Breast epithelium (tissue), 4 donors: Measurements from ENCODE around the gene SLC4A2. TPM values are rescaled to one million over a fixed set of nuclear protein-coding genes. Genes with fewer than 3 reads are reported as not detected.

Experiments used
- DNase-seq, 2 donors: peaks; one replicate each; pipeline ENCODE4 v3.0.0-alpha.2; 2019; ENCODE audit warnings: low spot score in 2 of 2
- H3K27ac ChIP-seq, 2 donors: fragments of 200-600 bp; sonication (generic) in 1 of 2; one replicate each; pipeline ENCODE4 v1.5.1; 2016 to 2019; ENCODE audit warnings: mild to moderate bottlenecking in 1 of 2
- H3K27me3 ChIP-seq, 2 donors: fragments of 200-600 bp; sonication (generic) in 1 of 2; one replicate each; pipeline versions ENCODE4 v1.5.1 to v1.6.0; 2017 to 2019; ENCODE audit warnings: control low read depth in 1 of 2, mild to moderate bottlenecking in 1 of 2
- H3K36me3 ChIP-seq: fragments of 200-600 bp; one replicate; pipeline ENCODE4 v1.5.1; 2019
- H3K4me1 ChIP-seq, 2 donors: fragments of 200-600 bp; sonication (generic); one replicate each; pipeline ENCODE4 v1.5.1; 2016 to 2019; ENCODE audit warnings: control low read depth in 1 of 2
- H3K4me3 ChIP-seq, 3 donors: fragments of 200-600 bp; sonication (generic); 1 replicate in 2 of 3; 2 replicates in 1 of 3; pipeline ENCODE4 v1.5.1; 2016 to 2019; ENCODE audit warnings: mild to moderate bottlenecking in 3 of 3, moderate library complexity in 2 of 3
- H3K9me3 ChIP-seq, 2 donors: fragments of 200-600 bp; sonication (generic) in 1 of 2; one replicate each; pipeline ENCODE4 v1.5.1; 2016 to 2019; ENCODE audit warnings: control low read depth in 1 of 2
- POLR2A ChIP-seq: fragments of 450-650 bp; IDR thresholded peaks from one replicate; pipeline ENCODE4 v1.6.1; 2016; ENCODE audit warnings: antibody characterized with exemption, mild to moderate bottlenecking, moderate library complexity
- POLR2AphosphoS5 ChIP-seq, 3 donors: sonication (generic); formaldehyde crosslinking; IDR thresholded peaks; one replicate each; pipeline ENCODE4 v1.6.1; 2017; ENCODE audit warnings: antibody characterized with exemption in 3 of 3
- intact Hi-C: fragments of 100-400 bp; cut with DNase I; formaldehyde crosslinking; loops from one replicate; pipeline ENCODE4 v1.15.1; 2023; ENCODE audit warnings: low total_unique reads
- total RNA-seq, 3 donors: library from RNA; depleted of rRNA; stranded (reverse); fragments of >200 nt; gene quantifications; one replicate each; pipeline ENCODE4 v1.1.0, GENCODE V29; 2016
- TF ChIP-seq, protein P1 (sequence below), 3 donors: fragments of 450-650 bp; IDR thresholded peaks; one replicate each; pipeline ENCODE4 v1.5.1; 2016 to 2017; ENCODE audit warnings: antibody characterized with exemption in 3 of 3, mild to moderate bottlenecking in 3 of 3, moderate library complexity in 3 of 3

The SLC4A2 gene
- total RNA-seq, 3 donors from 2014 or later = 83.2 to 101 (median 92.8) TPM

GRCh38 chr7:151058781-151059366 lies 515 bp upstream of the SLC4A2 start:
- Histone ChIP-seq H3K27me3 (no peaks in the 10 kb centered on the region), H3K9me3 (no peaks in the 10 kb centered on the region), H3K27ac (peak overlapping the region; percentile 97 to 100), H3K36me3 (no peaks in the 10 kb centered on the region), H3K4me1 (peaks cover 20 to 24% of the 10 kb centered on the region in 2 donors), H3K4me3 (peak overlapping the region; percentile 81 to 98 (median 86))
- intact Hi-C loops = no loop called here
- TF ChIP-seq POLR2A (no peak), POLR2AphosphoS5 (IDR thresholded peaks at IDR 0.05) (no peak)
- TF ChIP-seq, protein P1, sequence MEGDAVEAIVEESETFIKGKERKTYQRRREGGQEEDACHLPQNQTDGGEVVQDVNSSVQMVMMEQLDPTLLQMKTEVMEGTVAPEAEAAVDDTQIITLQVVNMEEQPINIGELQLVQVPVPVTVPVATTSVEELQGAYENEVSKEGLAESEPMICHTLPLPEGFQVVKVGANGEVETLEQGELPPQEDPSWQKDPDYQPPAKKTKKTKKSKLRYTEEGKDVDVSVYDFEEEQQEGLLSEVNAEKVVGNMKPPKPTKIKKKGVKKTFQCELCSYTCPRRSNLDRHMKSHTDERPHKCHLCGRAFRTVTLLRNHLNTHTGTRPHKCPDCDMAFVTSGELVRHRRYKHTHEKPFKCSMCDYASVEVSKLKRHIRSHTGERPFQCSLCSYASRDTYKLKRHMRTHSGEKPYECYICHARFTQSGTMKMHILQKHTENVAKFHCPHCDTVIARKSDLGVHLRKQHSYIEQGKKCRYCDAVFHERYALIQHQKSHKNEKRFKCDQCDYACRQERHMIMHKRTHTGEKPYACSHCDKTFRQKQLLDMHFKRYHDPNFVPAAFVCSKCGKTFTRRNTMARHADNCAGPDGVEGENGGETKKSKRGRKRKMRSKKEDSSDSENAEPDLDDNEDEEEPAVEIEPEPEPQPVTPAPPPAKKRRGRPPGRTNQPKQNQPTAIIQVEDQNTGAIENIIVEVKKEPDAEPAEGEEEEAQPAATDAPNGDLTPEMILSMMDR (IDR thresholded peaks at IDR 0.05) = no peak
- no peak for DNase-seq

GRCh38 chr7:151060113-151060415 lies 675 bp downstream of the SLC4A2 start:
- TF ChIP-seq, protein P1 (IDR thresholded peaks at IDR 0.05) = no peak
- TF ChIP-seq POLR2AphosphoS5 (IDR thresholded peaks at IDR 0.05) = peak in 1 of 3 donors; percentile 2
- TF ChIP-seq POLR2A = no peak
- H3K27me3 ChIP-seq = no peaks in the 10 kb centered on the region
- H3K9me3 ChIP-seq = no peaks in the 10 kb centered on the region
- H3K4me3 ChIP-seq = peak overlapping the region; percentile 81 to 98 (median 86)
- intact Hi-C loops = no loop called here
- peak overlapping the region; percentile 97 to 100 for H3K27ac ChIP-seq
- peak in 1 of 2 donors; percentile 43 for DNase-seq
- no peaks in the 10 kb centered on the region for H3K36me3 ChIP-seq
- peaks cover 20 to 24% of the 10 kb centered on the region in 2 donors for H3K4me1 ChIP-seq

DNA sequence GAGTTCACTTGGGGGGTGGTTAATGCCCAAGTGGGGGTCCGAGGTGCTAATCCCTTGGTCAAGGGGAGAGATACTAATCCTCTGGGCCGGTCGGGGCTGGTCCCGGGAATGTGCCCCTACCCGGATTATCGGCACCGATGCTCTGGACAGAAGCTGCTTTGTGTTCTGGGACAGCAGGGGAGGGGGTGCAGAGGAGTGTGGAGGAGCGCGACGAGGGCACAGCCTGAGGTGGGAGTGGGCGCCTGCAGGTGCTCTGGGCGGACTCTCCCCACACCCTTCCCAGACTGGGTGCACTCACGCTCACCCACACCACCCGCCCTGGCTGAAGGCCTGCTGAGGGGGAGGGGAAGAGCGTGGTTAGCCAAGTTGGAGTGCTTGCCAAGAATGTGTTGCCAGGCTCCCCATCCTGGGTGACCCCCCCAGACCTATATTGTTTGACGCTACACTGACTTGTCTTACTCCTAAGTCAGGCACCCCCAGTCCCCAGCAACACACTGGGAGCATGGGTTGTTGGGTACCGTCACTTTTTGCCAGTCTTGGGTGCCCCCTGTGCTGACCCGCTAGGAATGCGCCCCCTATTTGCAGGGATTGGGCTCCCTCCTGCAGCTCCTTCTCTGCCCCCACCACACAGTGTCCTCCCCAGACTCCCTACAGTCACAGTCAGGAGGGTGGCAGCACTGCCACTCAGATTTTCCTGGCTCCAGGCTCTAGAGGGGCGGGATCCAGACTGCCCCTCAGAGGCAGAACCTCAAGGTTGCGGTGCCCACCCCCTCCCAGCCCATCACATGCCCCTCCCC lies 1.2 kb downstream of the SLC4A2 start:
- H3K4me3 ChIP-seq = peak overlapping the region; percentile 81 to 98 (median 86)
- no peaks in the 10 kb centered on the region for H3K27me3 ChIP-seq
- no peaks in the 10 kb centered on the region for H3K9me3 ChIP-seq
- intact Hi-C loops = no loop called here
- peaks cover 20 to 24% of the 10 kb centered on the region in 2 donors for H3K4me1 ChIP-seq
- no peak for DNase-seq
- H3K27ac ChIP-seq = peak overlapping the region; percentile 97 to 100
- no peak for TF ChIP-seq POLR2AphosphoS5 (IDR thresholded peaks at IDR 0.05)
- no peaks in the 10 kb centered on the region for H3K36me3 ChIP-seq

DNA sequence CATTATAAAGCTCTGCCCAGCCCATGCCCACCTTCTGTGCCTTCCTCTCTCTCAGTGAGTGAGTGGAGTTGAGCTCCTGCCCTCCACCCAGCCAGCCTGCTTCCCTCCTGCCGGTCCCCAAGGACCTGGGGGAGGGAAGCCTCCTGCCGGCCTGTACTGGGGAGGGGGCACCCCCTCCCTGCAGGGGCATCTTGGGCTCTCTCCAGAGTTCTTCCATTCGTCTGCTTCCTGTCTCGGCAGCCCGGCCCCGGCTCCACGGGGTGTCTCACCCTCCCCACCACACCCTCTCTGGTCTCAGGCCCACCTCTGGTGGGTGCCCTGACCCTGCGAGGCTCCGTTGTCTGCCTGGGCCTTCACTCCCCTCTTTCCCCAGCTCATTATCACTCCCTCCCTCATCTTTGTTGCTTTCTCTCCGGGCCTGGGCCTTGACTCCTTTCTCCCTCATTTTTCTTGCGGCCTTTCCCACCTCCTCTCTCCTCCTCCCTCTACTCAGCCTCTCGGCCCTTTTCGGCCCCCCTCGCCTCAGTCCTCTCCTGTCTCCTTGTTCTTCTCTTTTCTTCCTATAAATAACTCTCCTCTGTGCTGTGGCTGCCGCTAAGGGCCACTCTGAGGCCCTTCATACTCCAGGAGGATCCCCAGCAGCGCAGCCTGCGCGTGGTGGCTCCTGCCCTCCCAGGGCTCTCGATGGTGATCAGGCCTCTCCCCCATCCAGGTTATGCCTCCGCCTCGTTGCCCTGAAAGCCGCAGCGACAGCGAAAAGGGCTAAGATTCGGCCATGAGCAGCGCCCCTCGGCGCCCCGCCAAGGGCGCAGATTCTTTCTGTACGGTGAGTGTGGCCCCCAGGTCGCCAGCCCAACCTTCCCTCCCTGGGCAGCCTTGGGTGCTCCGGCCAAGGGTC lies 2.1 kb downstream of the SLC4A2 start:
- TF ChIP-seq, protein P1 (IDR thresholded peaks at IDR 0.05) = no peak
- TF ChIP-seq POLR2A = no peak
- no peak for TF ChIP-seq POLR2AphosphoS5 (IDR thresholded peaks at IDR 0.05)
- Histone ChIP-seq H3K27ac (peak overlapping the region; percentile 81 to 89), H3K27me3 (no peaks in the 10 kb centered on the region), H3K36me3 (no peaks in the 10 kb centered on the region), H3K4me3 (peak overlapping the region in 2 of 3 donors; percentile 86 to 98), H3K9me3 (no peaks in the 10 kb centered on the region), H3K4me1 (peaks cover 20 to 24% of the 10 kb centered on the region in 2 donors)
- DNase-seq = no peak
- intact Hi-C loops = no loop called here

DNA sequence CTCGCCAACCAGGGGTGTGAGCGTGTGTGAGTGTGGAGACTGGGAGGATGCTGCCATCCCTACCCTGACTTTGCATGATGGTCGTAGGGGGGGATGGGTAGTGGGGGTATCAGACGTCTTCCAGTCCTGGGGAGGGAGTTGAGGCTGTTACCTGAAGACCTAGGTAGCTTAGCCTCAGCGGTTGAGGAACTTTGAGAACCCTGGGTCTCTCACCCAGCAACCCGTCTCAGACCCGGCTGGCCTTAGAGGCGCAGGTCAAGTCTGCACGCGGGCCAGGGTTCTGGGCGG lies 2.7 kb downstream of the SLC4A2 start:
- intact Hi-C loops = no loop called here
- DNase-seq = no peak
- Histone ChIP-seq H3K4me3 (peak overlapping the region in 2 of 3 donors; percentile 40 to 64), H3K27ac (peak overlapping the region; percentile 81 to 89), H3K27me3 (no peaks in the 10 kb centered on the region), H3K36me3 (no peaks in the 10 kb centered on the region), H3K9me3 (no peaks in the 10 kb centered on the region), H3K4me1 (peaks cover 20% of the 10 kb centered on the region in 2 donors)
- TF ChIP-seq POLR2A (no peak), POLR2AphosphoS5 (IDR thresholded peaks at IDR 0.05) (no peak)
- TF ChIP-seq, protein P1 (IDR thresholded peaks at IDR 0.05) = no peak
